K562 (cell line): ENCODE data around the gene EXTL1. TPM values are rescaled to one million over a fixed set of nuclear protein-coding genes. Genes with fewer than 3 reads are reported as not detected.

Experiments
- ADNP ChIP-seq: fragments of 200-800 bp; sonication (Bioruptor generic); IDR thresholded peaks from 2 replicates; pipeline ENCODE4 v1.6.1; 2016; ENCODE audit warnings: missing genetic modification characterization, missing compliant biosample characterization
- CC2D1A ChIP-seq: fragments of 450-650 bp; IDR thresholded peaks from 2 replicates; pipeline ENCODE4 v1.6.1; 2017; ENCODE audit warnings: mild to moderate bottlenecking
- CREM ChIP-seq: IDR thresholded peaks from 2 replicates; pipeline ENCODE4 v1.6.1; 2014; ENCODE audit warnings: antibody characterized with exemption, low read depth
- ELF2 ChIP-seq: fragments of 250-450 bp; sonication (Bioruptor Pico); IDR thresholded peaks from 2 replicates; pipeline ENCODE4 v1.5.0; 2021; ENCODE audit warnings: mild to moderate bottlenecking
- MITF ChIP-seq: IDR thresholded peaks from 2 replicates; pipeline ENCODE4 v1.6.1; 2014; ENCODE audit warnings: antibody characterized with exemption
- PHB ChIP-seq: fragments of 250-450 bp; sonication (Bioruptor Pico); IDR thresholded peaks from 2 replicates; pipeline ENCODE4 v1.5.0; 2021
- RAD51 ChIP-seq: fragments of 450-650 bp; IDR thresholded peaks from 2 replicates; pipeline ENCODE4 v1.7.1; 2016; ENCODE audit warnings: low read depth, mild to moderate bottlenecking, borderline replicate concordance
- SIN3A ChIP-seq, 2 experiments: fragments of 150-350 bp in 1 of 2; IDR thresholded peaks; 2 replicates each; pipeline ENCODE4 v1.6.1; 2011 to 2016; ENCODE audit warnings: borderline replicate concordance in 2 of 2, low read depth in 2 of 2, low read length in 2 of 2, mild to moderate bottlenecking in 2 of 2, moderate library complexity in 2 of 2; ENCODE audit not compliant: control insufficient read depth in 1 of 2
- SNRNP70 ChIP-seq: fragments of 200-400 bp; formaldehyde crosslinking; optimal IDR thresholded peaks from 2 replicates; pipeline ENCODE3; 2017; ENCODE audit warnings: low read depth, low read length
- ZBTB40 ChIP-seq, 2 experiments: fragments of 450-650 bp in 1 of 2; sonication (generic) in 1 of 2; formaldehyde crosslinking in 1 of 2; IDR thresholded peaks; 2 replicates each; pipeline versions ENCODE4 v1.7.1 to v1.9.0; 2016 to 2022; ENCODE audit warnings: inconsistent platforms in 1 of 2, mild to moderate bottlenecking in 1 of 2, missing genetic modification reagents in 1 of 2
- ZBTB7A ChIP-seq: IDR thresholded peaks from 2 replicates; pipeline ENCODE4 v1.6.1; 2011; ENCODE audit warnings: low read depth, mild to moderate bottlenecking, low read length, moderate library complexity, borderline replicate concordance; ENCODE audit not compliant: control insufficient read depth
- ZHX1 ChIP-seq: fragments of 150-350 bp; conservative IDR thresholded peaks from 2 replicates; pipeline ENCODE4 v1.6.1; 2014; ENCODE audit warnings: low read length
- ZNF174 ChIP-seq: fragments of 250-450 bp; sonication (Bioruptor Pico); IDR thresholded peaks from 2 replicates; pipeline ENCODE4 v1.4.0; 2020; ENCODE audit warnings: mild to moderate bottlenecking
- polyA plus RNA-seq, 8 experiments: library from polyadenylated mRNA; depleted of rRNA in 4 of 8; stranded (reverse) in 5 of 8; unstranded in 3 of 8; fragments of >200 nt; fragmentation: Nextera tagmentation in 2 of 8; fragmentation: Illumina TruSeq in 1 of 8; extraction: Ambion mirVana in 2 of 8; extraction: Trizol in 1 of 8; gene quantifications; 2 replicates each; pipeline versions ENCODE4 v1.2.1 to v1.2.3, GENCODE V29; 2011 to 2014; ENCODE audit warnings: inconsistent platforms in 1 of 8, missing spikeins in 1 of 8
- total RNA-seq, 7 experiments: library from RNA; depleted of rRNA in 6 of 7; stranded (reverse); fragments of >200 nt in 6 of 7; fragmentation: Illumina TruSeq in 2 of 7; extraction: Trizol in 2 of 7; gene quantifications; 2 replicates each; pipeline versions ENCODE4 v1.2.1 to v1.2.3, GENCODE V29; 2011 to 2021; ENCODE audit warnings: low replicate concordance in 1 of 7

EXTL1 gene
- total and polyA plus RNA-seq, 9 of the 15 experiments (the other 6 are each of a cell fraction or from before 2014, with no cell fraction given), result 0.04 to 0.23 (median 0.08) TPM; not detected in 3

- TF ChIP-seq ZBTB40 (IDR thresholded peaks at IDR 0.05), result peak; percentile 93
- TF ChIP-seq ZBTB40 (CRISPR knock-in tag; IDR thresholded peaks at IDR 0.05), result no peak
- peak; percentile 78 for TF ChIP-seq RAD51
- TF ChIP-seq SNRNP70, result no peak
- TF ChIP-seq SIN3A (IDR thresholded peaks at IDR 0.05; ENCODE audit: borderline replicate concordance in 2 of 2, control insufficient read depth in 1 of 2, low read depth in 2 of 2, low read length in 2 of 2), result peak; percentile 65 to 78; a peak in 1 of 4 replicates
- TF ChIP-seq CREM, result peak; percentile 97
- TF ChIP-seq ZHX1, result peak; percentile 93
- TF ChIP-seq ZBTB7A, result peak; percentile 78
- peak; percentile 29; the same call in 1 of the 2 replicates for TF ChIP-seq ELF2
- peak; percentile 69; the same call in 1 of the 2 replicates for TF ChIP-seq MITF
- TF ChIP-seq ZNF174 (CRISPR knock-in tag), result no peak
- no peak for TF ChIP-seq ADNP (tag)
- no peak for TF ChIP-seq PHB (CRISPR knock-in tag)
- TF ChIP-seq CC2D1A, result peak; percentile 96
Observed at GRCh38 chr1:25997828-25998761, 23.5 kb upstream of the EXTL1 start, which contains the start of gene PAFAH2 (continued).
